DND-41 (cell line): ENCODE measurements around the gene TNNC2.

Source experiments
- CTCF ChIP-seq: IDR thresholded peaks from 2 replicates; pipeline ENCODE4 v1.5.1; 2012; ENCODE audit warnings: borderline replicate concordance, low read length, moderate library complexity, mild to moderate bottlenecking; ENCODE audit not compliant: poor library complexity, severe bottlenecking; ENCODE audit errors: extremely low read depth
- EZH2 ChIP-seq: IDR thresholded peaks from 3 replicates; pipeline ENCODE4 v1.6.1; 2012; ENCODE audit warnings: borderline replicate concordance, low read depth, mild to moderate bottlenecking, moderate library complexity, low read length, inconsistent platforms; ENCODE audit not compliant: severe bottlenecking

- TF ChIP-seq EZH2 = no peak
- TF ChIP-seq CTCF = no peak
Observed at GRCh38 chr20:45848421-45848820, 21.3 kb upstream of the TNNC2 start.
